Osteoblast (primary cell): ENCODE results near the gene TMEM245. TPM values are rescaled to one million over a fixed set of nuclear protein-coding genes. Genes with fewer than 3 reads are reported as not detected.
"Not testable (repeated sequence)": the region's sequence is repeated elsewhere in the genome, so short reads cannot be mapped to it uniquely, and the experiment has no call there.

ENCODE experiments used
- DNase-seq: peaks from one replicate; pipeline ENCODE4 v3.0.0; 2011; ENCODE audit warnings: low spot score, mixed read lengths; ENCODE audit not compliant: insufficient read length; ENCODE audit errors: missing footprints
- H2AFZ ChIP-seq: 2 replicates; pipeline ENCODE4 v1.6.0; 2011; ENCODE audit warnings: mild to moderate bottlenecking, low read length
- H3K27ac ChIP-seq: 2 replicates; pipeline ENCODE4 v1.5.1; 2011; ENCODE audit warnings: mild to moderate bottlenecking, low read depth, low read length, moderate library complexity
- H3K27me3 ChIP-seq: 2 replicates; pipeline ENCODE4 v1.6.0; 2012; ENCODE audit warnings: mild to moderate bottlenecking, control low read depth, inconsistent platforms, low read length, moderate library complexity; ENCODE audit not compliant: insufficient read depth
- H3K36me3 ChIP-seq: 2 replicates; pipeline ENCODE4 v1.5.1; 2011; ENCODE audit warnings: mild to moderate bottlenecking, low read length, control low read depth, moderate library complexity; ENCODE audit not compliant: insufficient read depth
- H3K4me1 ChIP-seq: 2 replicates; pipeline ENCODE4 v1.5.1; 2011; ENCODE audit warnings: mild to moderate bottlenecking, low read length, control low read depth, moderate library complexity; ENCODE audit not compliant: insufficient read depth
- H3K4me2 ChIP-seq: 2 replicates; pipeline ENCODE4 v1.6.0; 2011; ENCODE audit warnings: mild to moderate bottlenecking, low read length; ENCODE audit not compliant: insufficient read depth
- H3K4me3 ChIP-seq: fragments of 200-600 bp; sonication (generic); 3 replicates; pipeline ENCODE4 v1.5.1; 2012; ENCODE audit warnings: mild to moderate bottlenecking, low read length, inconsistent platforms; ENCODE audit not compliant: insufficient read depth
- H3K79me2 ChIP-seq: 2 replicates; pipeline ENCODE4 v1.6.0; 2012; ENCODE audit warnings: mild to moderate bottlenecking, low read length, control low read depth, inconsistent platforms; ENCODE audit not compliant: insufficient read depth
- H3K9me3 ChIP-seq: 2 replicates; pipeline ENCODE4 v1.5.1; 2011; ENCODE audit warnings: low read depth, low read length, control low read depth
- H4K20me1 ChIP-seq: 2 replicates; pipeline ENCODE4 v1.6.0; 2012; ENCODE audit warnings: mild to moderate bottlenecking, low read length, control low read depth; ENCODE audit not compliant: insufficient read depth
- CTCF ChIP-seq: IDR thresholded peaks from 2 replicates; pipeline ENCODE4 v1.5.1; 2011; ENCODE audit warnings: mild to moderate bottlenecking, low read depth, low read length, moderate library complexity; ENCODE audit errors: extremely low read depth
- total RNA-seq: library from RNA; depleted of rRNA; stranded (reverse); fragments of >200 nt; gene quantifications from 2 replicates; pipeline ENCODE4 v1.2.3, GENCODE V29; 2012

The TMEM245 gene
- total RNA-seq, 1 donor, result 45.2 TPM

GRCh38 chr9:109129470-109130197 is 9.9 kb upstream of the TMEM245 start:
- no peaks in the 10 kb centered on the region for H3K36me3 ChIP-seq
- peaks cover under 1% of the 10 kb centered on the region for H3K27me3 ChIP-seq
- no peaks in the 10 kb centered on the region for H3K4me1 ChIP-seq
- H3K4me3 ChIP-seq, result no peak overlapping the region
- H3K79me2 ChIP-seq, result no peaks in the 10 kb centered on the region
- no peaks in the 10 kb centered on the region for H3K9me3 ChIP-seq
- TF ChIP-seq CTCF, result no peak
- no peak overlapping the region for H2AFZ ChIP-seq
- H4K20me1 ChIP-seq, result no peaks in the 10 kb centered on the region
- H3K27ac ChIP-seq, result no peak overlapping the region
- no peak overlapping the region for H3K4me2 ChIP-seq
- DNase-seq, result no peak

- H3K4me2 ChIP-seq, H3K36me3 ChIP-seq, H3K9me3 ChIP-seq, H3K79me2 ChIP-seq, H3K4me3 ChIP-seq, DNase-seq, H3K4me1 ChIP-seq, H2AFZ ChIP-seq, H3K27ac ChIP-seq, H3K27me3 ChIP-seq, H4K20me1 ChIP-seq: not testable (repeated sequence)
Observed at GRCh38 chr9:109126671-109127070, 6.9 kb upstream of the TMEM245 start.

GRCh38 chr9:109124121-109124520 is 4.4 kb upstream of the TMEM245 start:
- no peaks in the 10 kb centered on the region for H3K36me3 ChIP-seq
- H3K4me2 ChIP-seq, result no peak overlapping the region
- peaks cover 3% of the 10 kb centered on the region for H3K79me2 ChIP-seq
- no peak overlapping the region for H3K27ac ChIP-seq
- no peaks in the 10 kb centered on the region for H3K9me3 ChIP-seq
- no peak for TF ChIP-seq CTCF
- H2AFZ ChIP-seq, result no peak overlapping the region
- no peaks in the 10 kb centered on the region for H3K27me3 ChIP-seq
- peaks cover 6% of the 10 kb centered on the region for H3K4me1 ChIP-seq
- no peak overlapping the region for H3K4me3 ChIP-seq
- peaks cover under 1% of the 10 kb centered on the region for H4K20me1 ChIP-seq
- DNase-seq, result no peak

- DNase-seq, result no peak
Observed at GRCh38 chr9:109122726-109123621, 3.2 kb upstream of the TMEM245 start.

More at GRCh38 chr9:109122726-109123621, 3.2 kb upstream of the TMEM245 start:
- TF ChIP-seq CTCF, result no peak
- no peaks in the 10 kb centered on the region for H3K9me3 ChIP-seq
- no peak overlapping the region for H3K27ac ChIP-seq
- peaks cover 14% of the 10 kb centered on the region for H3K4me1 ChIP-seq
- H3K4me3 ChIP-seq, result no peak overlapping the region
- H3K4me2 ChIP-seq, result no peak overlapping the region
- peaks cover 12% of the 10 kb centered on the region for H4K20me1 ChIP-seq
- H3K79me2 ChIP-seq, result peaks cover 15% of the 10 kb centered on the region
- no peaks in the 10 kb centered on the region for H3K36me3 ChIP-seq
- no peak overlapping the region for H2AFZ ChIP-seq
- no peaks in the 10 kb centered on the region for H3K27me3 ChIP-seq
